PC-9 (cell line): ENCODE measurements around the gene TNFSF12. TPM values are rescaled to one million over a fixed set of nuclear protein-coding genes. Genes with fewer than 3 reads are reported as not detected.

ENCODE experiments used
- BruUV-seq: library from RNA; stranded (reverse); fragments of 400-500 nt; replicated peaks from 2 replicates; lab custom pipeline; 2021; lab: Mats Ljungman, UMichigan
- CTCF ChIA-PET: fragments of 300-600 bp; sonication (Branson Sonifier 250); formaldehyde crosslinking; loops from one replicate; lab custom pipeline; 2022; ENCODE audit warnings: antibody characterized with exemption; lab: Charles Lee
- POLR2A ChIA-PET: fragments of 300-600 bp; sonication (Branson Sonifier 250); formaldehyde crosslinking; loops from one replicate; lab custom pipeline; 2022; ENCODE audit warnings: antibody characterized with exemption; ENCODE audit not compliant: unreplicated experiment; lab: Charles Lee
- DNase-seq, 2 experiments: peaks; one replicate each; pipeline versions ENCODE4 v3.0.0 to v3.0.0-alpha.2; 2015 to 2022; ENCODE audit warnings: mixed read lengths in 1 of 2
- H2AFZ ChIP-seq: fragments of 200-600 bp; sonication (generic); 2 replicates; pipeline ENCODE4 v1.8.1; 2017; ENCODE audit warnings: antibody characterized with exemption
- H3F3A ChIP-seq: fragments of 200-600 bp; sonication (generic); 2 replicates; pipeline ENCODE4 v1.8.1; 2017; ENCODE audit warnings: antibody characterized with exemption, mild to moderate bottlenecking, low read depth; ENCODE audit not compliant: insufficient read depth
- H3K27ac ChIP-seq: fragments of 200-600 bp; sonication (generic); 2 replicates; pipeline ENCODE4 v1.6.1; 2016; ENCODE audit warnings: mixed run types
- H3K27me3 ChIP-seq: fragments of 200-600 bp; sonication (generic); 2 replicates; pipeline ENCODE4 v1.6.1; 2016; ENCODE audit warnings: low read depth, mixed run types; ENCODE audit not compliant: insufficient read depth
- H3K36me3 ChIP-seq: fragments of 200-600 bp; sonication (generic); 2 replicates; pipeline ENCODE4 v1.6.1; 2016; ENCODE audit warnings: low read depth, mixed run types
- H3K4me1 ChIP-seq: fragments of 200-600 bp; sonication (generic); replicated peaks from 2 replicates; pipeline ENCODE4 v1.6.1; 2016; ENCODE audit warnings: mixed run types; ENCODE audit not compliant: insufficient read depth
- H3K4me2 ChIP-seq: fragments of 200-600 bp; sonication (generic); 2 replicates; pipeline ENCODE4 v1.6.1; 2017; ENCODE audit warnings: mixed run types
- H3K4me3 ChIP-seq: fragments of 200-600 bp; sonication (generic); 2 replicates; pipeline ENCODE4 v1.6.1; 2016; ENCODE audit warnings: mixed run types
- H3K79me2 ChIP-seq: fragments of 200-600 bp; sonication (generic); 2 replicates; pipeline ENCODE4 v1.6.1; 2017; ENCODE audit warnings: low read depth, mixed run types
- H3K9me2 ChIP-seq: fragments of 200-600 bp; sonication (generic); 2 replicates; pipeline ENCODE4 v1.8.1; 2017; ENCODE audit warnings: mild to moderate bottlenecking; ENCODE audit not compliant: insufficient read depth
- H3K9me3 ChIP-seq: fragments of 200-600 bp; sonication (generic); 2 replicates; pipeline ENCODE4 v1.8.1; 2016; ENCODE audit warnings: low read depth; ENCODE audit not compliant: insufficient read depth
- H4K20me1 ChIP-seq: fragments of 200-600 bp; sonication (generic); 2 replicates; pipeline ENCODE4 v1.8.1; 2017; ENCODE audit not compliant: insufficient read depth
- CTCF ChIP-seq: fragments of 200-600 bp; sonication (generic); conservative IDR thresholded peaks from 2 replicates; pipeline ENCODE4 v1.6.1; 2017; ENCODE audit warnings: mixed run types, antibody characterized with exemption, mild to moderate bottlenecking, moderate library complexity
- EZH2 ChIP-seq: fragments of 200-600 bp; sonication (generic); IDR thresholded peaks from 2 replicates; pipeline ENCODE4 v1.8.0; 2017; ENCODE audit warnings: antibody characterized with exemption, low read depth
- intact Hi-C: fragments of 100-400 bp; cut with micrococcal nuclease; formaldehyde crosslinking; loops from one replicate; pipeline ENCODE4 v1.10.0; 2022; ENCODE audit not compliant: unreplicated experiment
- total RNA-seq: library from RNA; stranded (reverse); gene quantifications from 2 replicates; pipeline ENCODE4 v1.2.3, GENCODE V29; 2021

TNFSF12 gene
- total RNA-seq, 1 experiment from 2014 or later, result 14.3 TPM

GRCh38 chr17:7558544-7559319, 9.9 kb downstream of the TNFSF12 start, which contains the start of gene TNFSF13:
Gene TNFSF13 (plus strand): TSS chr17:7558750. CDS start chr17:7559040, 290 bp downstream.
- peak in 1 of 2 experiments; percentile 48 for DNase-seq
- Histone ChIP-seq H4K20me1 (no peaks in the 10 kb centered on the region), H3F3A (no peaks in the 10 kb centered on the region), H3K4me1 (peaks cover 9% of the 10 kb centered on the region), H3K27ac (peak within 1 kb of the TSS; percentile 78), H3K9me3 (no peaks in the 10 kb centered on the region), H3K27me3 (no peaks in the 10 kb centered on the region), H3K9me2 (no peaks in the 10 kb centered on the region), H3K4me3 (peak within 1 kb of the TSS; percentile 50), H3K36me3 (no peaks in the 10 kb centered on the region), H2AFZ (peak within 1 kb of the TSS; percentile 74; the same call in 1 of the 2 replicates), H3K79me2 (peaks cover 17% of the 10 kb centered on the region), H3K4me2 (peak within 1 kb of the TSS; percentile 87)
- BruUV-seq, result TSS peak; percentile 32
- ChIA-PET POLR2A (interaction anchor here (0.7 to 1.5 kb wide), 2 partner anchors 124 to 158 kb away, joined by 3 to 11 read pairs; no protein-coding TSS in a partner anchor), CTCF (interaction anchor here (0.6 kb wide), 2 partner anchors 79 to 92 kb away, joined by 3 to 10 read pairs; partner anchors contain the start of gene ZBTB4)
- TF ChIP-seq EZH2 (no peak), CTCF (no peak)
- intact Hi-C loops, result loop anchor here (1.0 to 2.0 kb wide), 4 partner anchors 74 to 207 kb away; partner anchors contain the start of genes PLSCR3, POLR2A and TMEM256

GRCh38 chr17:7559320-7560171, 10.7 kb downstream of the TNFSF12 start:
- Histone ChIP-seq H3K9me3 (no peaks in the 10 kb centered on the region), H4K20me1 (no peaks in the 10 kb centered on the region), H3K27me3 (no peaks in the 10 kb centered on the region), H3F3A (no peaks in the 10 kb centered on the region), H3K4me2 (0 out of 2 replicates have a peak overlapping the region, but pooled peaks have one; percentile 87), H2AFZ (no peak overlapping the region), H3K9me2 (no peaks in the 10 kb centered on the region), H3K4me3 (no peak overlapping the region), H3K4me1 (peaks cover 9% of the 10 kb centered on the region), H3K27ac (no peak overlapping the region), H3K36me3 (no peaks in the 10 kb centered on the region), H3K79me2 (peaks cover 25% of the 10 kb centered on the region)
- intact Hi-C loops, result loop anchor here (2.0 kb wide), 3 partner anchors 75 to 165 kb away; partner anchors contain the start of genes PLSCR3, POLR2A and TMEM256
- POLR2A ChIA-PET, result interaction anchor here (0.6 to 0.7 kb wide), 2 partner anchors 157 to 203 kb away, joined by 3 read pairs; no protein-coding TSS in a partner anchor
- CTCF ChIA-PET, result interaction anchor here (0.6 to 2.1 kb wide), 7 partner anchors 44 to 514 kb away, joined by 3 to 22 read pairs (median 6); partner anchors contain the start of genes TP53 and ZBTB4
- no peak for DNase-seq
- no peak for TF ChIP-seq CTCF
- TF ChIP-seq EZH2, result no peak
- BruUV-seq, result no TSS peak
